K562 (cell line): ENCODE measurements around the gene ACAP2. TPM values are rescaled to one million over a fixed set of nuclear protein-coding genes. Genes with fewer than 3 reads are reported as not detected.
"Not testable (repeated sequence)": the region's sequence is repeated elsewhere in the genome, so short reads cannot be mapped to it uniquely, and the experiment has no call there.

ENCODE experiments used
- ATAC-seq: fragments of 200-7000 bp; cut with Tn5 transposase; 3 replicates; pipeline ENCODE4 v1.9.1; 2020; ENCODE audit warnings: moderate library complexity
- BruUV-seq: library from RNA; stranded (reverse); fragments of 400-500 nt; replicated peaks from 2 replicates; lab custom pipeline; 2021; lab: Mats Ljungman, UMichigan
- CTCF ChIA-PET: fragments of 300-600 bp; formaldehyde crosslinking; extraction: SDS; loops from one replicate; lab custom pipeline; 2021; ENCODE audit warnings: low intra/inter-chr PET ratio; lab: Yijun Ruan, JAX
- POLR2A ChIA-PET: fragments of 300-600, 350-650 bp; sonication (Branson Sonifier 250); formaldehyde crosslinking; extraction: SDS; loops from one replicate; lab custom pipeline; 2021; ENCODE audit warnings: antibody characterized with exemption, inconsistent platforms; lab: Yijun Ruan, JAX
- DNase-seq, 4 experiments: peaks; one replicate each; pipeline versions ENCODE4 v3.0.0 to v3.0.0-alpha.2; 2011 to 2018; ENCODE audit warnings: low spot score in 3 of 4, mixed read lengths in 3 of 4; ENCODE audit errors: extremely low read depth in 1 of 4
- FAIRE-seq: peaks from 2 replicates; lab custom pipeline; 2011; peaks lifted over from hg19 to GRCh38; lab: Jason Lieb, UNC
- H2AFZ ChIP-seq: 2 replicates; pipeline ENCODE4 v1.6.0; 2011; ENCODE audit warnings: low read depth, low read length, control low read depth, inconsistent platforms
- H3K27ac ChIP-seq: fragments of 200-600 bp; 3 replicates; pipeline ENCODE4 v1.8.0; 2011; ENCODE audit warnings: low read depth, mild to moderate bottlenecking, control low read depth, inconsistent platforms, low read length, moderate library complexity, mixed read lengths; ENCODE audit errors: extremely low read depth
- H3K27me3 ChIP-seq, 2 experiments: fragments of 300-600 bp in 1 of 2; 2 replicates in 1 of 2; 3 replicates in 1 of 2; pipeline versions ENCODE4 v1.6.0 to v1.8.0; 2011; ENCODE audit warnings: inconsistent platforms in 2 of 2, low read length in 2 of 2, mild to moderate bottlenecking in 1 of 2, mixed read lengths in 1 of 2, moderate library complexity in 1 of 2; ENCODE audit not compliant: control insufficient read depth in 2 of 2, insufficient read depth in 2 of 2
- H3K36me3 ChIP-seq: fragments of 300-600 bp; 3 replicates; pipeline ENCODE4 v1.8.0; 2011; ENCODE audit warnings: mild to moderate bottlenecking, low read length, inconsistent platforms; ENCODE audit not compliant: control insufficient read depth, insufficient read depth
- H3K4me1 ChIP-seq, 2 experiments: fragments of 200-600 bp in 1 of 2; replicated peaks in 1 of 2; 2 replicates in 1 of 2; 3 replicates in 1 of 2; pipeline versions ENCODE4 v1.5.1 to v1.8.0; 2011; ENCODE audit warnings: inconsistent platforms in 2 of 2, low read length in 2 of 2, mild to moderate bottlenecking in 1 of 2, mixed read lengths in 1 of 2, moderate library complexity in 1 of 2; ENCODE audit not compliant: control insufficient read depth in 2 of 2, insufficient read depth in 2 of 2
- H3K4me2 ChIP-seq: 2 replicates; pipeline ENCODE4 v1.6.1; 2011; ENCODE audit warnings: low read length, control low read depth, inconsistent platforms, mixed read lengths; ENCODE audit not compliant: insufficient read depth
- H3K4me3 ChIP-seq: fragments of 200-600 bp; sonication (generic), shearing (Covaris generic); 2 replicates; pipeline ENCODE4 v1.5.1; 2016; ENCODE audit warnings: control low read depth, inconsistent platforms
- H3K79me2 ChIP-seq: fragments of 200-600 bp; 3 replicates; pipeline ENCODE4 v1.8.0; 2011; ENCODE audit warnings: low read length, inconsistent platforms; ENCODE audit not compliant: control insufficient read depth, insufficient read depth
- H3K9ac ChIP-seq, 2 experiments: 2 replicates each; pipeline versions ENCODE4 v1.6.0 to v1.6.1; 2011; ENCODE audit warnings: low read depth in 2 of 2, low read length in 2 of 2, control low read depth in 1 of 2, inconsistent platforms in 1 of 2, mild to moderate bottlenecking in 1 of 2, mixed read lengths in 1 of 2; ENCODE audit not compliant: insufficient read depth in 1 of 2
- H3K9me1 ChIP-seq: one replicate; pipeline ENCODE4 v1.6.0; 2011; ENCODE audit warnings: inconsistent platforms, mild to moderate bottlenecking, low read length, moderate library complexity; ENCODE audit not compliant: control insufficient read depth, insufficient read depth
- H3K9me3 ChIP-seq: replicated peaks from 2 replicates; pipeline ENCODE4 v1.5.1; 2011; ENCODE audit warnings: low read depth, low read length, inconsistent platforms; ENCODE audit not compliant: control insufficient read depth, insufficient read depth
- H4K20me1 ChIP-seq: replicated peaks from 2 replicates; pipeline ENCODE4 v1.6.1; 2011; ENCODE audit warnings: low read length, inconsistent platforms, mixed read lengths; ENCODE audit not compliant: control insufficient read depth, insufficient read depth
- BACH1 ChIP-seq: fragments of 200-800 bp; sonication (Bioruptor generic); IDR thresholded peaks from 2 replicates; pipeline ENCODE4 v1.6.1; 2016; ENCODE audit warnings: missing genetic modification characterization, missing compliant biosample characterization
- EHMT2 ChIP-seq: fragments of 450-650 bp; IDR thresholded peaks from 2 replicates; pipeline ENCODE4 v1.6.1; 2018; ENCODE audit warnings: antibody characterized with exemption
- ETV5 ChIP-seq: sonication (generic); formaldehyde crosslinking; IDR thresholded peaks from 2 replicates; pipeline ENCODE4 v1.4.0; 2020; ENCODE audit warnings: low read depth, mild to moderate bottlenecking, missing genetic modification reagents
- HDAC1 ChIP-seq, 2 experiments: fragments of 450-650 bp; IDR thresholded peaks; 2 replicates each; pipeline ENCODE4 v1.6.1; 2016 to 2017; ENCODE audit warnings: inconsistent platforms in 1 of 2, mild to moderate bottlenecking in 1 of 2, moderate library complexity in 1 of 2
- SIN3A ChIP-seq, 2 experiments: fragments of 150-350 bp in 1 of 2; IDR thresholded peaks; 2 replicates each; pipeline ENCODE4 v1.6.1; 2011 to 2016; ENCODE audit warnings: borderline replicate concordance in 2 of 2, low read depth in 2 of 2, low read length in 2 of 2, mild to moderate bottlenecking in 2 of 2, moderate library complexity in 2 of 2; ENCODE audit not compliant: control insufficient read depth in 1 of 2
- ZBTB7A ChIP-seq: IDR thresholded peaks from 2 replicates; pipeline ENCODE4 v1.6.1; 2011; ENCODE audit warnings: low read depth, mild to moderate bottlenecking, low read length, moderate library complexity, borderline replicate concordance; ENCODE audit not compliant: control insufficient read depth
- ZHX1 ChIP-seq: fragments of 150-350 bp; conservative IDR thresholded peaks from 2 replicates; pipeline ENCODE4 v1.6.1; 2014; ENCODE audit warnings: low read length
- ZNF121 ChIP-seq: sonication (generic); formaldehyde crosslinking; conservative IDR thresholded peaks from 2 replicates; pipeline ENCODE4 v1.8.0; 2022; ENCODE audit warnings: missing genetic modification reagents
- ZNF274 ChIP-seq: IDR thresholded peaks from 2 replicates; pipeline ENCODE4 v1.6.1; 2011; ENCODE audit warnings: low read depth, mild to moderate bottlenecking, low read length, moderate library complexity, borderline replicate concordance
- WGBS: fragments of 100-300 bp; shearing (Covaris generic); methylation state at CpG from one replicate; pipeline ENCODE4 v1.1.6; 2016; ENCODE audit warnings: low coverage, mixed read lengths; ENCODE audit not compliant: insufficient coverage; ENCODE audit errors: missing lambda C conversion rate; 5-methylcytosine and 5-hydroxymethylcytosine counted together
- in situ Hi-C: fragments of 300-500 bp; cut with MboI; formaldehyde crosslinking; loops from 4 replicates; pipeline ENCODE4 v1.15.0; 2018; ENCODE audit warnings: inconsistent platforms, mixed read lengths
- intact Hi-C: fragments of 100-400 bp; cut with micrococcal nuclease; formaldehyde crosslinking; loops from 2 replicates; pipeline ENCODE4 v1.14.2; 2022
- polyA plus RNA-seq, 8 experiments: library from polyadenylated mRNA; depleted of rRNA in 4 of 8; stranded (reverse) in 5 of 8; unstranded in 3 of 8; fragments of >200 nt; fragmentation: Nextera tagmentation in 2 of 8; fragmentation: Illumina TruSeq in 1 of 8; extraction: Ambion mirVana in 2 of 8; extraction: Trizol in 1 of 8; gene quantifications; 2 replicates each; pipeline versions ENCODE4 v1.2.1 to v1.2.3, GENCODE V29; 2011 to 2014; ENCODE audit warnings: inconsistent platforms in 1 of 8, missing spikeins in 1 of 8
- total RNA-seq, 7 experiments: library from RNA; depleted of rRNA in 6 of 7; stranded (reverse); fragments of >200 nt in 6 of 7; fragmentation: Illumina TruSeq in 2 of 7; extraction: Trizol in 2 of 7; gene quantifications; 2 replicates each; pipeline versions ENCODE4 v1.2.1 to v1.2.3, GENCODE V29; 2011 to 2021; ENCODE audit warnings: low replicate concordance in 1 of 7
- TF ChIP-seq, protein P1 (sequence below): fragments of 450-650 bp; IDR thresholded peaks from 2 replicates; pipeline ENCODE4 v1.7.0; 2016; ENCODE audit warnings: borderline replicate concordance

Gene ACAP2
- total and polyA plus RNA-seq, 9 of the 15 experiments (the other 6 are each of a cell fraction or from before 2014, with no cell fraction given) = 10.6 to 52.7 (median 34.4) TPM

GRCh38 chr3:195475614-195476013 is 32.8 kb upstream of the ACAP2 start (continued):
- TF ChIP-seq SIN3A (IDR thresholded peaks at IDR 0.05; ENCODE audit: borderline replicate concordance in 2 of 2, control insufficient read depth in 1 of 2, low read depth in 2 of 2, low read length in 2 of 2) (no peak), EHMT2 (no peak)

DNA sequence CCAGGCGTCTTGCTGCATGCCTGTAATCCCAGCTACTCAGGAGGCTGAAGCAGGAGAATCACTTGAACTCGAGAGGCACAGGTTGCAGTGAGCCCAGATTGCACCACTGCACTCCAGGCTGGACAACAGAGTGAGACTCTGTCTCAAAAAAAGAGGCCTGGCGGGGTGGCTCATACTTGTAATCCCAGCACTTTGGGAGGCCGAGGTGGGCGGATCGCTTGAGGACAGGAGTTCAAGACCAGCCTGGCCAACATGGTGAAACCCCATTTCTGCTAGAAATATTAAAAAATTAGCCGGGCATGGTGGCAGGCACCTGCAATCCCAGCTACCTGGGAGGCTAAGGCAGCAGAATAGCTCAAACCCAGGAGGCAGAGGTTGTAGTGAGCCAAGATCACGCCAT is 32.3 kb upstream of the ACAP2 start:
- WGBS = 11% methylated on average over 7 of the region's 8 CpGs

DNA sequence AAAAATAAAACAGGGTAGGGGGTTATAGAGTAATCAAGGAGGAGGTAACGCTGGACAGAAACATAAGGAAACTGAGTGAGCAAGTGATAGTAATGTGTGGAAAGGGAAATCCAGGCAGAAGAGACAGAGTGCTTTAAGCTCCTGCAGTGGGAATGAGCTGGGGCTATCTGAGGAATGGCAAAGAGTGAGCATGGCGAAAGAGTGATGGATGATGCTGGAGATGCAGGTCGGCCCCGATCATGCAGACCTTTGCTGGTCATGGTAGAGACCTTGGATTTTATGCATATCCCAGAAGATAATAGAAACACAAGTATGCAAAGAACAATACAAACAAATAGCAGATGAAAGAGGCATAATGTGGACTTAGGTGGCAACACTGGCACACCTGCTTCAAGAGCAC is 26.0 kb upstream of the ACAP2 start:
- H4K20me1 ChIP-seq = no peaks in the 10 kb centered on the region
- no peak overlapping the region for H3K4me3 ChIP-seq
- H3K4me1 ChIP-seq = peaks cover 0 to 2% of the 10 kb centered on the region in 2 experiments; a peak in 1 of 5 replicates
- 7% methylated on average over 4 of the region's 4 CpGs for whole genome bisulfite sequencing
- intact Hi-C loops (no loop called here), in situ Hi-C loops (no loop called here)
- peaks cover 11% of the 10 kb centered on the region for H3K9me3 ChIP-seq
- no peak overlapping the region for H3K4me2 ChIP-seq
- FAIRE-seq = no peak
- H3K9ac ChIP-seq = no peak overlapping the region
- no peaks in the 10 kb centered on the region for H3K27me3 ChIP-seq
- no peaks in the 10 kb centered on the region for H3K9me1 ChIP-seq
- POLR2A ChIA-PET = no interaction called here
- H3K79me2 ChIP-seq = no peaks in the 10 kb centered on the region
- no TSS peak for BruUV-seq
- no peak for DNase-seq
- H3K36me3 ChIP-seq = no peaks in the 10 kb centered on the region
- ATAC-seq = no peak
- H2AFZ ChIP-seq = no peak overlapping the region
- CTCF ChIA-PET = no interaction called here
- H3K27ac ChIP-seq = no peak overlapping the region
- TF ChIP-seq, protein P1, sequence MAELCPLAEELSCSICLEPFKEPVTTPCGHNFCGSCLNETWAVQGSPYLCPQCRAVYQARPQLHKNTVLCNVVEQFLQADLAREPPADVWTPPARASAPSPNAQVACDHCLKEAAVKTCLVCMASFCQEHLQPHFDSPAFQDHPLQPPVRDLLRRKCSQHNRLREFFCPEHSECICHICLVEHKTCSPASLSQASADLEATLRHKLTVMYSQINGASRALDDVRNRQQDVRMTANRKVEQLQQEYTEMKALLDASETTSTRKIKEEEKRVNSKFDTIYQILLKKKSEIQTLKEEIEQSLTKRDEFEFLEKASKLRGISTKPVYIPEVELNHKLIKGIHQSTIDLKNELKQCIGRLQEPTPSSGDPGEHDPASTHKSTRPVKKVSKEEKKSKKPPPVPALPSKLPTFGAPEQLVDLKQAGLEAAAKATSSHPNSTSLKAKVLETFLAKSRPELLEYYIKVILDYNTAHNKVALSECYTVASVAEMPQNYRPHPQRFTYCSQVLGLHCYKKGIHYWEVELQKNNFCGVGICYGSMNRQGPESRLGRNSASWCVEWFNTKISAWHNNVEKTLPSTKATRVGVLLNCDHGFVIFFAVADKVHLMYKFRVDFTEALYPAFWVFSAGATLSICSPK = no peak
- no peak for TF ChIP-seq ZBTB7A
- TF ChIP-seq HDAC1 (IDR thresholded peaks at IDR 0.05) = no peak
- no peak for TF ChIP-seq ZNF274
- TF ChIP-seq ZHX1 = no peak
- TF ChIP-seq ETV5 (CRISPR knock-in tag) = no peak
- no peak for TF ChIP-seq BACH1

More for the DNA sequence above, 32.3 kb upstream of the ACAP2 start:
- H3K4me3 ChIP-seq, H3K9me1 ChIP-seq, H3K79me2 ChIP-seq, H3K27me3 ChIP-seq, DNase-seq, H3K4me1 ChIP-seq, CTCF ChIA-PET, ATAC-seq, H3K36me3 ChIP-seq, in situ Hi-C loops, H3K27ac ChIP-seq, POLR2A ChIA-PET, H2AFZ ChIP-seq, intact Hi-C loops, H3K9ac ChIP-seq, H3K9me3 ChIP-seq, H3K4me2 ChIP-seq, H4K20me1 ChIP-seq, BruUV-seq, FAIRE-seq: not testable (repeated sequence)
- TF ChIP-seq ZNF121 = peak; percentile 24; the same call in 1 of the 2 replicates
